Choroid plexus epithelial cell (primary cell): ENCODE results near the gene ZNF416.

ENCODE experiments used
- DNase-seq: peaks from one replicate; pipeline ENCODE4 v3.0.0-alpha.2; 2010; ENCODE audit warnings: low read depth
- H3K4me3 ChIP-seq: 2 replicates; pipeline ENCODE4 v1.5.1; 2011; ENCODE audit warnings: low read depth, mild to moderate bottlenecking, control low read depth, low read length, moderate library complexity
- CTCF ChIP-seq: conservative IDR thresholded peaks from 2 replicates; pipeline ENCODE4 v1.5.1; 2011; ENCODE audit warnings: low read depth, mild to moderate bottlenecking, control low read depth, inconsistent platforms, low read length, moderate library complexity

Gene ZNF416

GRCh38 chr19:57559404-57560025 is 19.2 kb downstream of the ZNF416 start, which contains the start of gene ZNF550:
Gene ZNF550, minus strand, starts transcription at chr19:57559863. Its CDS starts 181 bp downstream, at chr19:57559682.
- H3K4me3 ChIP-seq, result peak within 1 kb of the TSS; percentile 98
- TF ChIP-seq CTCF, result no peak
- DNase-seq, result peak; percentile 92

- peak overlapping the region; percentile 98 for H3K4me3 ChIP-seq
- DNase-seq, result peak; percentile 44
Observed at GRCh38 chr19:57559008-57559403, 19.7 kb downstream of the ZNF416 start.

GRCh38 chr19:57558525-57558924 is 20.2 kb downstream of the ZNF416 start:
- peak; percentile 58 for DNase-seq
- TF ChIP-seq CTCF, result peak; percentile 61
- H3K4me3 ChIP-seq, result peak overlapping the region; percentile 98

More at GRCh38 chr19:57559008-57559403, 19.7 kb downstream of the ZNF416 start:
- no peak for TF ChIP-seq CTCF

- no peak overlapping the region for H3K4me3 ChIP-seq
- no peak for TF ChIP-seq CTCF
- no peak for DNase-seq
Observed at GRCh38 chr19:57557659-57558058, 21.1 kb downstream of the ZNF416 start.

- DNase-seq, result no peak
- no peak for TF ChIP-seq CTCF
- no peak overlapping the region for H3K4me3 ChIP-seq
Observed at GRCh38 chr19:57552432-57552831, 26.3 kb downstream of the ZNF416 start.

GRCh38 chr19:57546513-57546912 is 32.2 kb downstream of the ZNF416 start:
- no peak for DNase-seq
- no peak overlapping the region for H3K4me3 ChIP-seq
- TF ChIP-seq CTCF, result no peak

- DNase-seq, result no peak
- no peak overlapping the region for H3K4me3 ChIP-seq
- no peak for TF ChIP-seq CTCF
Observed at GRCh38 chr19:57537953-57538547, 40.7 kb downstream of the ZNF416 start.
